ENCODE measurements around the gene IGSF6. TPM values are rescaled to one million over a fixed set of nuclear protein-coding genes. Genes with fewer than 3 reads are reported as not detected.
"Not testable (repeated sequence)": the region's sequence is repeated elsewhere in the genome, so short reads cannot be mapped to it uniquely, and the experiment has no call there.

IGSF6 gene
- total and polyA plus RNA-seq, 12 donors: 0.55 to 14.5 (median 1.7) TPM

DNA sequence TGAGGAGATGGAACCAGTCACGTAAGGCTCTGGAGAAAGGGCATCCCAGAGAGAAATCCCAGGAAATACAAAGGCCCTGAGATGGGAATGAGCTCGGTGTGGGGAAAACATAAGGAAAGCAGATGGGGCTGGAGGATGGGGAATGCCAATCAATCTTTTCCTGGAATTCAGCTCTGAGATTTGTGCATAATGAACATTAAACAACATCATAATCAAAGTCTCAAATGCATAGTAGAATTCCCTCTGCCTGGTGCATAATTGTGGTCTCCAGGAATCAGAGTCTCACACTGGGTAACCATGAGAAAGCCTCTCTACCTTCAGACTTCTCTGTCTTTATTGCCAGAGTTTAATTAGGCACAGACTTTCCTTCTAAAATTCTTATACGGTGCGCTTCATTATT lies 42.2 kb upstream of the IGSF6 start:
- no peak for DNase-seq
- H3K36me3 ChIP-seq: no peaks in the 10 kb centered on the region
- H3K27me3 ChIP-seq: no peaks in the 10 kb centered on the region
- WGBS, 2 donors: 81 to 87% methylated on average over 4 of the region's 4 CpGs
- peaks cover 0 to 7% (median 0%) of the 10 kb centered on the region in 9 donors for H3K4me1 ChIP-seq
- TF ChIP-seq, protein P1, sequence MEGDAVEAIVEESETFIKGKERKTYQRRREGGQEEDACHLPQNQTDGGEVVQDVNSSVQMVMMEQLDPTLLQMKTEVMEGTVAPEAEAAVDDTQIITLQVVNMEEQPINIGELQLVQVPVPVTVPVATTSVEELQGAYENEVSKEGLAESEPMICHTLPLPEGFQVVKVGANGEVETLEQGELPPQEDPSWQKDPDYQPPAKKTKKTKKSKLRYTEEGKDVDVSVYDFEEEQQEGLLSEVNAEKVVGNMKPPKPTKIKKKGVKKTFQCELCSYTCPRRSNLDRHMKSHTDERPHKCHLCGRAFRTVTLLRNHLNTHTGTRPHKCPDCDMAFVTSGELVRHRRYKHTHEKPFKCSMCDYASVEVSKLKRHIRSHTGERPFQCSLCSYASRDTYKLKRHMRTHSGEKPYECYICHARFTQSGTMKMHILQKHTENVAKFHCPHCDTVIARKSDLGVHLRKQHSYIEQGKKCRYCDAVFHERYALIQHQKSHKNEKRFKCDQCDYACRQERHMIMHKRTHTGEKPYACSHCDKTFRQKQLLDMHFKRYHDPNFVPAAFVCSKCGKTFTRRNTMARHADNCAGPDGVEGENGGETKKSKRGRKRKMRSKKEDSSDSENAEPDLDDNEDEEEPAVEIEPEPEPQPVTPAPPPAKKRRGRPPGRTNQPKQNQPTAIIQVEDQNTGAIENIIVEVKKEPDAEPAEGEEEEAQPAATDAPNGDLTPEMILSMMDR (IDR thresholded peaks at IDR 0.05): no peak
- intact Hi-C loops (cut with DNase I): no loop called here
- H3K27ac ChIP-seq: no peak overlapping the region
- no peak for ATAC-seq
- no peak overlapping the region for H3K4me3 ChIP-seq
- H3K9me3 ChIP-seq: no peaks in the 10 kb centered on the region

DNA sequence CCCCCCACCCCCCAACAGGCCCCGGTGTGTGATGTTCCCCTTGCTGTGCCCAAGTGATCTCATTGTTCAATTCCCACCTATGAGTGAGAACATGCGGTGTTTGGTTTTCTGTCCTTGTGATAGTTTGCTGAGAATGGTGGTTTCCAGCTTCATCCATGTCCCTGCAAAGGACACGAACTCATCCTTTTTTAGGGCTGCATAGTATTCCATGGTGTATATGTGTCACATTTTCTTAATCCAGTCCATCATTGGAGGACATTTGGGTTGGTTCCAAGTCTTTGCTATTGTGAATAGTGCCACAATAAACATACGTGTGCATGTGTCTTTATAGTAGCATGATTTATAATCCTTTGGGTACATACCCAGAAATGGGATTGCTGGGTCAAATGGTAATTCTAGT lies 38.6 kb upstream of the IGSF6 start:
- DNase-seq; H3K4me3 ChIP-seq; H3K4me1 ChIP-seq; ATAC-seq; H3K36me3 ChIP-seq; H3K9me3 ChIP-seq; intact Hi-C loops (cut with DNase I); H3K27ac ChIP-seq; H3K27me3 ChIP-seq: not testable (repeated sequence)
- WGBS, 2 donors: 82 to 89% methylated on average over 4 of the region's 4 CpGs

DNA sequence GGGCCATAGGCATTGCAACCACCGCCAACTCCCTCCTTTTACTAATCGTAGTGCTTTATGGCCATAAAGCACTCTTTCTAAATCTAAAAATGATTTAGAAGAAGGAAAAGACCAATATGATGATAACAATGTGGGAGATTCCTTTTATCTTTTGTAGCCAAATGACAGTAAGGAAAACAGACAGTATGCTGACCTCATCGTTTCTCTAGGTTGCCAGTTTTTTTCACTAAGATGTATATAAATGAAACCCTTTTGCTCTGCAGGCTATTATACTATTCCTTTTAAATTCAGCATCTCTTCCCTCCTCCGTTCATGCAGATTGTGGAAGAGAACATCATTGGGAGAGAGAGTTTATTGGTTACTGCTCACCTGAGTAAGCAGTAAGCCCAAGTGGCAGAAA lies 36.7 kb upstream of the IGSF6 start:
- Histone ChIP-seq H3K27me3 (peaks cover 0 to 5% (median 3%) of the 10 kb centered on the region in 7 donors), H3K27ac (no peak overlapping the region), H3K4me3 (no peak overlapping the region), H3K9me3 (peaks cover 0 to 9% (median 0%) of the 10 kb centered on the region in 11 donors), H3K36me3 (no peaks in the 10 kb centered on the region), H3K4me1 (no peaks in the 10 kb centered on the region)
- WGBS, 2 donors: 79 to 82% methylated on average over 4 of the region's 4 CpGs
- TF ChIP-seq, protein P1 (IDR thresholded peaks at IDR 0.05): no peak
- intact Hi-C loops (cut with DNase I): no loop called here
- DNase-seq (no peak), ATAC-seq (no peak)

DNA sequence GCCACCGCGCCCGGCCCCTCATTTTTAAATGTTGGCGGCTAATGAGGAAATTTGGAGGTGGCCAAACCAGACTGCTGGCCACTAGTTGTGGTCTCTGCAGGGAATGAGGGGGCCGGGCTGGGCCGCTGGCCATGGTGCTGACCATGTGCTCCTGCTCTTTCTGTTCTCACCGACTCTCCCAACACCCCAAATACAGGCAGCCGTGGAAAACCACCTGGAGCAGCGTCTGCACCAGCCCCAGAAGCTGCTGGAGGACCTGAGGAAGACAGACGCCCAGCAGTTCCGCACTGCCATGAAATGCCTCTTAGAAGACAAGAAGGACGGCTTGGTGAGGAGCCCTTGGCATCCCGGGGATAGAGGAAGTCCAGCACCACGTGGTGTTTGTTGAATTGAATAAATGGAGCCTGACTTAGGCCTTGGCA lies 32.6 kb upstream of the IGSF6 start:
- ATAC-seq (no peak), DNase-seq (no peak)
- no peak overlapping the region for H3K4me3 ChIP-seq
- TF ChIP-seq, protein P1 (IDR thresholded peaks at IDR 0.05): no peak
- 46 to 47% methylated on average over 14 of the region's 14 CpGs for WGBS, 2 donors
- no peaks in the 10 kb centered on the region for H3K4me1 ChIP-seq
- no peak overlapping the region for H3K27ac ChIP-seq
- H3K36me3 ChIP-seq: no peaks in the 10 kb centered on the region
- peaks cover 0 to 21% (median 5%) of the 10 kb centered on the region in 7 donors for H3K27me3 ChIP-seq
- peaks cover 0 to 9% (median 0%) of the 10 kb centered on the region in 11 donors for H3K9me3 ChIP-seq
- intact Hi-C loops (cut with DNase I): no loop called here

DNA sequence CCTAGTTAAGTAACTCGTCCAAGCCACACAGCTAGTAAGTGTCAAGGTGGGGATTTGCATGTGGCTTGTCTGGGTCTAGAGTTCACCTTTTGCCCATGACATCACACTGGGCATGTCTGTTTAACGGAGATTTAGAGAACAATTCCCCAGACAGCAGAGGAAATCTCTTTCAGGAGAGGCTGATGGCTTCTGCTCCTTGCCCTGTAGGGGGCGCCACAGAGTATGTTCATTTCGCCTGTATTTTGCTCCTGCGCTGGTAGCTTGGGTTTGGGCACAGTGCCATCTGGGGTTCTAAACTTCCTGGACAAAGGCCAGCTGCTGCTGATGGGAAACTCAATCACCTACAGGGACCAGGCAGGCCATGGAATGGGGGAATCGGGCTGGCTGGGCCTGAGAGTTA lies 31.8 kb upstream of the IGSF6 start:
- 28 to 29% methylated on average over 6 of the region's 6 CpGs for WGBS, 2 donors
- intact Hi-C loops (cut with DNase I): no loop called here
- Histone ChIP-seq H3K27ac (no peak overlapping the region), H3K9me3 (peaks cover 0 to 9% (median 0%) of the 10 kb centered on the region in 11 donors), H3K4me3 (no peak overlapping the region), H3K36me3 (no peaks in the 10 kb centered on the region), H3K27me3 (peaks cover 0 to 22% (median 8%) of the 10 kb centered on the region in 7 donors), H3K4me1 (no peaks in the 10 kb centered on the region)
- no peak for ATAC-seq
- TF ChIP-seq, protein P1 (IDR thresholded peaks at IDR 0.05): peak in 5 of 9 donors; percentile 21 to 48 (median 23)
- no peak for DNase-seq
